Fibroblast of lung (primary cell): ENCODE results near the gene NRDE2. TPM values are rescaled to one million over a fixed set of nuclear protein-coding genes. Genes with fewer than 3 reads are reported as not detected.

Experiments used
- DNase-seq, 2 donors: peaks; one replicate each; pipeline versions ENCODE4 v3.0.0 to v3.0.0-alpha.2; 2010; ENCODE audit warnings: low read depth in 2 of 2
- H2AFZ ChIP-seq: 2 replicates; pipeline ENCODE4 v1.5.1; 2012; ENCODE audit warnings: low read length, control low read depth, inconsistent platforms
- H3K27ac ChIP-seq: 2 replicates; pipeline ENCODE4 v1.5.1; 2011; ENCODE audit warnings: low read length, control low read depth; ENCODE audit not compliant: insufficient read depth
- H3K27me3 ChIP-seq: 2 replicates; pipeline ENCODE4 v1.5.1; 2011; ENCODE audit warnings: mild to moderate bottlenecking, low read length; ENCODE audit not compliant: control insufficient read depth, insufficient read depth
- H3K36me3 ChIP-seq: 2 replicates; pipeline ENCODE4 v1.5.1; 2011; ENCODE audit warnings: low read length; ENCODE audit not compliant: control insufficient read depth, insufficient read depth
- H3K4me1 ChIP-seq: 2 replicates; pipeline ENCODE4 v1.5.1; 2011; ENCODE audit warnings: low read length; ENCODE audit not compliant: control insufficient read depth, insufficient read depth; ENCODE audit errors: extremely low read depth
- H3K4me2 ChIP-seq: 2 replicates; pipeline ENCODE4 v1.5.1; 2011; ENCODE audit warnings: low read length, control low read depth; ENCODE audit not compliant: insufficient read depth; ENCODE audit errors: extremely low read depth
- H3K4me3 ChIP-seq, 4 experiments: fragments of 200-600 bp in 1 of 4; sonication (generic) in 1 of 4; replicated peaks in 1 of 4; 2 replicates each; pipeline ENCODE4 v1.5.1; 2011 to 2016; ENCODE audit warnings: low read length in 4 of 4, low read depth in 3 of 4, mild to moderate bottlenecking in 3 of 4, control low read depth in 2 of 4, inconsistent platforms in 1 of 4, mixed read lengths in 1 of 4; ENCODE audit not compliant: insufficient read depth in 1 of 4; ENCODE audit errors: control extremely low read depth in 1 of 4
- H3K79me2 ChIP-seq: 2 replicates; pipeline ENCODE4 v1.5.1; 2012; ENCODE audit warnings: mild to moderate bottlenecking, low read length, inconsistent platforms; ENCODE audit not compliant: control insufficient read depth, insufficient read depth
- H3K9ac ChIP-seq: 2 replicates; pipeline ENCODE4 v1.5.1; 2011; ENCODE audit warnings: mild to moderate bottlenecking, low read length, control low read depth; ENCODE audit not compliant: insufficient read depth
- H3K9me3 ChIP-seq: 2 replicates; pipeline ENCODE4 v1.5.1; 2012; ENCODE audit warnings: low read depth, low read length; ENCODE audit not compliant: control insufficient read depth, insufficient read depth
- H4K20me1 ChIP-seq: 2 replicates; pipeline ENCODE4 v1.5.1; 2011; ENCODE audit warnings: low read length; ENCODE audit not compliant: control insufficient read depth, insufficient read depth; ENCODE audit errors: extremely low read depth
- CTCF ChIP-seq, 2 donors: IDR thresholded peaks in 1 of 2; conservative IDR thresholded peaks in 1 of 2; 1 replicate in 1 of 2; 2 replicates in 1 of 2; pipeline ENCODE4 v1.5.1; 2011 to 2012; ENCODE audit warnings: low read length in 2 of 2, control low read depth in 1 of 2, inconsistent platforms in 1 of 2, low read depth in 1 of 2, mild to moderate bottlenecking in 1 of 2
- EZH2 ChIP-seq: IDR thresholded peaks from 2 replicates; pipeline ENCODE4 v1.5.1; 2012; ENCODE audit warnings: low read length, control low read depth, mild to moderate bottlenecking; ENCODE audit errors: missing control alignments
- polyA plus RNA-seq, 2 donors: library from polyadenylated mRNA; depleted of rRNA in 1 of 2; stranded (reverse) in 1 of 2; unstranded in 1 of 2; fragments of >200 nt; gene quantifications; 2 replicates each; pipeline ENCODE4 v1.2.1, GENCODE V29; 2011 to 2012; ENCODE audit warnings: missing spikeins in 1 of 2
- total RNA-seq: library from RNA; depleted of rRNA; stranded (reverse); fragments of >200 nt; gene quantifications from 2 replicates; pipeline ENCODE4 v1.2.1, GENCODE V29; 2014

The NRDE2 gene
- total and polyA plus RNA-seq, 2 donors (not counting 1 experiment from before 2014, with no cell fraction given): 7.0 to 9.7 TPM

- no peaks in the 10 kb centered on the region for H3K79me2 ChIP-seq
- TF ChIP-seq CTCF (conservative IDR thresholded peaks at IDR 0.05 in 1 of 2, IDR thresholded peaks at IDR 0.05 in 1 of 2; ENCODE audit: low read depth in 1 of 2, low read length in 2 of 2): no peak
- no peak for TF ChIP-seq EZH2
- H3K9ac ChIP-seq: no peak overlapping the region
- no peak overlapping the region for H3K4me2 ChIP-seq
- H4K20me1 ChIP-seq: no peaks in the 10 kb centered on the region
- H3K27me3 ChIP-seq: no peaks in the 10 kb centered on the region
- peaks cover 4% of the 10 kb centered on the region for H3K36me3 ChIP-seq
- no peak for DNase-seq
- no peak overlapping the region for H2AFZ ChIP-seq
- H3K4me3 ChIP-seq: no peak overlapping the region
- H3K9me3 ChIP-seq: no peaks in the 10 kb centered on the region
- no peak overlapping the region for H3K27ac ChIP-seq
- no peaks in the 10 kb centered on the region for H3K4me1 ChIP-seq
Observed at GRCh38 chr14:90308561-90308960, 23.2 kb downstream of the NRDE2 start.

- TF ChIP-seq EZH2: no peak
- TF ChIP-seq CTCF (conservative IDR thresholded peaks at IDR 0.05 in 1 of 2, IDR thresholded peaks at IDR 0.05 in 1 of 2; ENCODE audit: low read depth in 1 of 2, low read length in 2 of 2): no peak
- Histone ChIP-seq H4K20me1 (no peaks in the 10 kb centered on the region), H3K27ac (no peak overlapping the region), H3K79me2 (no peaks in the 10 kb centered on the region), H3K4me3 (no peak overlapping the region), H3K9ac (no peak overlapping the region), H3K9me3 (no peaks in the 10 kb centered on the region), H3K36me3 (peaks cover 2% of the 10 kb centered on the region), H3K4me1 (no peaks in the 10 kb centered on the region), H3K27me3 (no peaks in the 10 kb centered on the region), H2AFZ (no peak overlapping the region), H3K4me2 (no peak overlapping the region)
- DNase-seq: no peak
Observed at GRCh38 chr14:90305176-90305601, 26.6 kb downstream of the NRDE2 start.

DNA sequence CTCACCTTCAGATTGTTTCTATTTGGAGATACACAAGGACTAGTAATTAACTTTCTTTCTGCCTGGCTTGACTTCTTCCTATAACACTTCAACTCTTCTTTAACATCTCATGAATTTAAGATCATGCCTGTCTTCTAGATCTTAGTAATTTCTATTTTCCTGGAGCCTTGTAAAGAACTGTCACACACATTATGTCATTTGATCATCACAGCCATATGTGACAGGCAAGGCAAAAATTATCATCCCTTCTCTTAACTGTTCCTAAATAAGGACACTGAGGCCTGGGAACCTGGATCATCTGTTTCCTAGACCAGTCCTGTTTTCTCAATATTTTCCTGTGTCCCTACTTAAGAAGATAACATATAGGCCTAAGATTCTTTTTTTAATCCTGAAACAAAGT lies 27.2 kb downstream of the NRDE2 start:
- Histone ChIP-seq H2AFZ (no peak overlapping the region), H3K36me3 (peaks cover 2% of the 10 kb centered on the region), H3K9ac (no peak overlapping the region), H3K4me1 (no peaks in the 10 kb centered on the region), H3K4me2 (no peak overlapping the region), H3K4me3 (no peak overlapping the region), H3K27me3 (no peaks in the 10 kb centered on the region), H3K79me2 (no peaks in the 10 kb centered on the region), H3K27ac (no peak overlapping the region), H4K20me1 (no peaks in the 10 kb centered on the region), H3K9me3 (no peaks in the 10 kb centered on the region)
- no peak for TF ChIP-seq CTCF (conservative IDR thresholded peaks at IDR 0.05 in 1 of 2, IDR thresholded peaks at IDR 0.05 in 1 of 2; ENCODE audit: low read depth in 1 of 2, low read length in 2 of 2)
- no peak for TF ChIP-seq EZH2
- no peak for DNase-seq
